Mesodermal cell (in vitro differentiated cells): ENCODE measurements around the gene NCAM2.
"Not testable (repeated sequence)": the region's sequence is repeated elsewhere in the genome, so short reads cannot be mapped to it uniquely, and the experiment has no call there.

ENCODE experiments used
- H3K27ac ChIP-seq: 2 replicates; pipeline ENCODE4 v1.7.0; 2013; ENCODE audit warnings: mild to moderate bottlenecking, low read depth, low read length, moderate library complexity; ENCODE audit not compliant: severe bottlenecking
- H3K36me3 ChIP-seq: 2 replicates; pipeline ENCODE4 v1.7.1; 2013; ENCODE audit warnings: mild to moderate bottlenecking, low read length, moderate library complexity; ENCODE audit not compliant: control insufficient read depth, insufficient read depth
- H3K4me1 ChIP-seq: one replicate; pipeline ENCODE4 v1.7.1; 2013; ENCODE audit warnings: mild to moderate bottlenecking, low read length; ENCODE audit not compliant: insufficient read depth, control insufficient read depth, poor library complexity, severe bottlenecking
- H3K4me3 ChIP-seq: 2 replicates; pipeline ENCODE4 v1.7.0; 2013; ENCODE audit warnings: low read length, control low read depth, mild to moderate bottlenecking; ENCODE audit not compliant: insufficient read depth, poor library complexity, severe bottlenecking; ENCODE audit errors: extremely low read depth
- H3K9me3 ChIP-seq: 2 replicates; pipeline ENCODE4 v1.7.1; 2013; ENCODE audit warnings: mild to moderate bottlenecking, low read length, moderate library complexity; ENCODE audit not compliant: control insufficient read depth
- WGBS, 2 experiments: methylation state at CpG; one replicate each; pipeline ENCODE4 v1.1.5; 2013; ENCODE audit warnings: missing lambda C conversion rate in 2 of 2; ENCODE audit not compliant: insufficient coverage in 2 of 2; 5-methylcytosine and 5-hydroxymethylcytosine counted together

Gene NCAM2

DNA sequence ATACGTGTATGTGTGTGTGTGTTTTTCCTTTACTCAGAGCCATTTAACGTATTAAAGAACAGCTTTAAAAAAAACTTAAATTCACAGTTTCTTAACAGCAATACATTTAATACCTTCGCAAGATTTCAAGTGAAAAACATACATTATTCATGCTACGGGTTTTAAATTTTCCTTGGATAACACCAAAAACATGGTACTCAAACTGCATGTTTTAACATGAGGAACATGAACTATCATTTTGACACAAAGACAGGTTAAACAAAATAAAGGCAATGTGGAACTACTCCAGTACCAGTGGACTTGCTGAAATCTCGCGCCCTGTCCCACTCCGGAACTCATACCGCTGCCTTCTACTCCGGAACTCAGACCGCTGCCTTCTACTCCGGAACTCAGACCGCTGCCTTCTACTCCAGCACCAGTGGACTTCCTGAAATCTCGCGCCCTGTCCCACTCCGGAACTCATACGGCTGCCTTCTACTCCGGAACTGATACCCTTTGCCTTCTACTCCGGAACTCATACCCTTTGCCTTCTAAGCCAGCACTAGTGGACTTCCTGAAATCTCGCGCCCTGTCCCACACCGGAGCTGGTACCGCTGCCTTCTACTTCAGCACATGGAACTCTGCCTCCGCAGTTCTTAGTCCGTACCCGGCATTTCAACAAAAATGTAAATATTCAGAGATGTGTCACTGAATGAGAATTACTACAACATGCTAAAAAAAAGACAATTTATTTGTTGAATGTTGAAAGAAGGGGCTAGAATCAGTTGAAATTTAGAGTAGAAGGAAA is 148.6 kb downstream of the NCAM2 start:
- Histone ChIP-seq H3K4me3 (peak overlapping the region; percentile 29), H3K9me3 (no peaks in the 10 kb centered on the region), H3K36me3 (no peaks in the 10 kb centered on the region), H3K4me1 (no peaks in the 10 kb centered on the region), H3K27ac (peak overlapping the region; percentile 24)
- WGBS, 2 experiments = 86 to 91% methylated on average over 16 to 20 of the region's 25 CpGs

DNA sequence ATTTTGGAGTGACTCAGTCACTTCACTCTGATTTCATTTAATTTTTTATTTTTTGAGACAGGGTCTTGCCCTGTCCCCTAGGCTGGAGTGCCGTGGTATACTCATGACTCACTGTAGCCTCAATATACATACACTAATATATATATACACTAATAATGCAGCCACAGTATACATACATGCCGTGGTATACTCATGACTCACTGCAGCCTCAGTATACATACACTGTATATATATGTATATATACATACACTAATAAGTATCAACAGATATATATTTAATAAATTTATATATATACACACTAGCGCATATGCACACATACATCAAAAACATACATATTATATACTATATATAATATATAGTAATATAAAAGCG is 149.2 kb downstream of the NCAM2 start:
- WGBS, 2 experiments = no CpG with 5 or more reads among the region's 4 CpGs
- Histone ChIP-seq H3K36me3 (no peaks in the 10 kb centered on the region), H3K9me3 (no peaks in the 10 kb centered on the region), H3K27ac (peak overlapping the region; percentile 24), H3K4me3 (peak overlapping the region; percentile 29), H3K4me1 (no peaks in the 10 kb centered on the region)

DNA sequence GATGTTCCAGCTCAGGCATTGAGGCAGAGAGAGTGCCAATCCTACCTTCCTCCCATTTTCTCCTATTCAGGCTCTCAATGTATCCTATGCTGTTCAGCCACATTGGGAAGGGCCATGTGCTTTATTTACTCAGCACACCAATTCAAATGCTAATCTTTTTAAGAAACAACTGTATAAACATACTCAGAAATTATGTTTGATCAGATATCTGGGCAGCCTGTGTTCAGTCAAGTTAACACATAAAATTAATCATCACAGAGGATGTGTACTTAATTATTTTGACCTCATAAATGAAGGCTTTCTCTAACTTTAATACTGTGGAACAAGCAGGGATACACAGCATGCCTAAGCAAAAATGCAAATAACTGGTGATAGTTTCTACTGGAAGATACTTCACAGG is 149.8 kb downstream of the NCAM2 start:
- H3K36me3 ChIP-seq = no peaks in the 10 kb centered on the region
- H3K4me1 ChIP-seq = no peaks in the 10 kb centered on the region
- no peak overlapping the region for H3K4me3 ChIP-seq
- H3K27ac ChIP-seq = no peak overlapping the region
- H3K9me3 ChIP-seq = no peaks in the 10 kb centered on the region

DNA sequence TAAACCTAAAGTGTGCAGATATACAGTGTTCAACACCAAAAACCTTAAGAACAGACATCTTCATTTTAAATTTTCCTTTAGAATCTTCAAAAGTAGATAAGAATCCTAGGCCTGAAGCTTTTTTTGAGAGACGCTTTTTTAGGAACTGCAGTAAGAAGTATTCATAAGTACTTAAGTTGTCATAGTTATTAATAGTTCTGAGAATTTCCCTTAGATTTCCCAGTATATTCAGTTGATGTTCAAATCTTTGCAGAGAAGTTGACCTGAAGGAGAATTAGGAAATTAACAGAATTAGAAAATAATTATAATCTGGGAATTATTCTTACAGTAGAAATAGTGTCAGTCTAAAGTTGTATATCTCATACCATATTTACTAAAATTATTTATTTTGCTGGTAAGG is 150.3 kb downstream of the NCAM2 start:
- Histone ChIP-seq H3K36me3 (no peaks in the 10 kb centered on the region), H3K4me3 (no peak overlapping the region), H3K9me3 (no peaks in the 10 kb centered on the region), H3K4me1 (no peaks in the 10 kb centered on the region), H3K27ac (no peak overlapping the region)
- WGBS, 2 experiments = no CpG with 5 or more reads among the region's 1 CpG

- not testable (repeated sequence) for H3K4me3 ChIP-seq, H3K36me3 ChIP-seq, H3K27ac ChIP-seq, H3K4me1 ChIP-seq, H3K9me3 ChIP-seq
- no CpG with 5 or more reads among the region's 4 CpGs for WGBS, 2 experiments
These were observed 151.2 kb downstream of the NCAM2 start for GRCh38 chr21:21149445-21149844.

DNA sequence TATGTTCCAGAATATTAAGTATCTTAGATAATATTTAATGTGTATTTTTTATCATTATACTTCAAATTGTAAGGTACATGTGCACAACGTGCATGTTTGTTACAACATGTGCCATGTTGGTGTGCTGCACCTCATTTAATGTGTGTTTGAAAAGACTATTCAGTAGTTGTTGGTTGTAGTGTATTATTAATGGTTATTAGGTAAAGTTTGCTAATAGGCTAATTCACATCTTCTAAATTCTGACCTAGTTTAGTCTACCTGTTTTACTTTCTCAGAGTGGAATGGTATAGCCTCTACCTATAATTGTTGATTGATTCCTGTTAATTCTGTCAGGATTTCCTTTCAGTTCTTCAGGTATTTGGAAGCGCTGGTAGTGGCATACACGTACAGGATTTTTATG is 153.0 kb downstream of the NCAM2 start:
- 75% methylated on average over 2 of the region's 3 CpGs; no CpG with 5 or more reads in 1 of the 2 experiments for WGBS, 2 experiments

DNA sequence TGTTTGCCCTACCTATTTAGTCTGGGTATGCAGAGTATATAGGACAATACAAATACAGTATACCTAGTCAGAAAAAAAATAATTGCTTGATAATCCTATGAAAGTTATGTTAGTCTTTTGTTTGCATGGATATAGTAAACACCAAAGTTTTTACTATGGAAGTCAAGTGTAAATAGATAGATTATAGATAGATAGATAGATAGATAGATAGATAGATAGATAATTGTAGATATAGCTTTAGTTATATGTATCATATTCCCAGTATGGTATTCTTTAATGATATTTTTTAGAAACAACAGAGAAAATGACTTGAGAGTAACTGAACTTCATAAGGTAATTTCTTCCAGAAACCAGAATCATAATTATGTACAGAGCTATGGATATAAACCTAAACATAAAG is 158.2 kb downstream of the NCAM2 start:
- no peaks in the 10 kb centered on the region for H3K36me3 ChIP-seq
- H3K9me3 ChIP-seq = no peaks in the 10 kb centered on the region
- H3K4me1 ChIP-seq = no peaks in the 10 kb centered on the region
- no peak overlapping the region for H3K4me3 ChIP-seq
- H3K27ac ChIP-seq = no peak overlapping the region

More for the DNA sequence above, 153.0 kb downstream of the NCAM2 start:
- H3K9me3 ChIP-seq = no peaks in the 10 kb centered on the region
- no peaks in the 10 kb centered on the region for H3K36me3 ChIP-seq
- no peak overlapping the region for H3K27ac ChIP-seq
- no peaks in the 10 kb centered on the region for H3K4me1 ChIP-seq
- H3K4me3 ChIP-seq = no peak overlapping the region

GRCh38 chr21:21156957-21157356 is 158.7 kb downstream of the NCAM2 start:
- Histone ChIP-seq H3K9me3 (no peaks in the 10 kb centered on the region), H3K4me1 (no peaks in the 10 kb centered on the region), H3K27ac (no peak overlapping the region), H3K4me3 (no peak overlapping the region), H3K36me3 (no peaks in the 10 kb centered on the region)
- 80% methylated on average over 1 of the region's 4 CpGs; no CpG with 5 or more reads in 1 of the 2 experiments for WGBS, 2 experiments

DNA sequence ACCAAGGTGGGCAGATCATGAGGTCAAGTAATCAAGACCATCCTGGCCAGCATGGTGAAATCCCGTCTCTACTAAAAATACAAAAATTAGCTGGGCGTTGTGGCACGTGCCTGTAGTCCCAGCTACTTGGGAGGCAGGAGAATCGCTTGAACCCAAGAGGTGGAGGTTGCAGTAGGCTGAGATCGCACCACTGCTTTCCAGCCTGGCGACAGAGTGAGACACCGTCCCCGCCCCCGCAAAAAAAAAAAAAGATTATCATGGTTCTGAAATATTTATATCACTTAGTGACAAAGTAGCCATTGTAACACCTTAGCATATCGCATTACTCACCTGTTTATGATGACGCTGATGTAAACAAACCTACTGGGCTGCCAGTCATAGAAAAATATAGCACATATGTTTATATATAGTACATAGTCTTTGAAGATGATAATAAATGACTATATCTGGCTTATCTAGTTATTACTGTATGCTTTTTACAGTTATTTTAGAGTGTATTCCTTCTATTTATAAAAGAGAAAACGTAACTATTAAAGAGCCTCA is 160.2 kb downstream of the NCAM2 start:
- no peaks in the 10 kb centered on the region for H3K4me1 ChIP-seq
- 85 to 91% methylated on average over 4 of the region's 12 CpGs for WGBS, 2 experiments
- H3K36me3 ChIP-seq = no peaks in the 10 kb centered on the region
- no peaks in the 10 kb centered on the region for H3K9me3 ChIP-seq
- H3K27ac ChIP-seq = no peak overlapping the region
- H3K4me3 ChIP-seq = no peak overlapping the region

- WGBS, 2 experiments = no CpG with 5 or more reads among the region's 3 CpGs
- Histone ChIP-seq H3K9me3 (no peaks in the 10 kb centered on the region), H3K27ac (no peak overlapping the region), H3K4me3 (no peak overlapping the region), H3K4me1 (no peaks in the 10 kb centered on the region), H3K36me3 (no peaks in the 10 kb centered on the region)
These were observed 161.2 kb downstream of the NCAM2 start for GRCh38 chr21:21159253-21159899.

DNA sequence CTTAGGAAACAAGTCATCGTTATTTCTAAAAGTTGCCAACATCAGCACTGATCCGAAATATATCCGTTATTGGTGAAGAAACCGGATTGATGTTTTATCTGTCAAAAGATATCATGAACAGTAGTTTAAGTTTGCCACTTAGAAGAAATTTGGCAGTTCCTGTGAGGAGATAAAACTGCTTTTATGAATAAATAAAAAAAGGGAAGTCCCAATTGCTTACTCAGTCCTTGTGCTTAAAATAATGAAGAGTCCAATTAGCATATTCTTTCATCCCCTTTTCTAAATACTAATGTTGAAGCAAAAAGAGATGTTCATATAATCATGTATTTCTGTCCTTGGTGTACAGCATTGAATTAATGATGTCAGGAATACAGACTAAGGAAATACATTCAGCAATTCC is 164.6 kb downstream of the NCAM2 start:
- Histone ChIP-seq H3K4me3 (no peak overlapping the region), H3K36me3 (no peaks in the 10 kb centered on the region), H3K9me3 (no peaks in the 10 kb centered on the region), H3K4me1 (no peaks in the 10 kb centered on the region), H3K27ac (no peak overlapping the region)
- WGBS, 2 experiments = 90 to 100% methylated on average over 2 to 4 of the region's 4 CpGs
